ENCODE data around the gene SLC6A6.
"Not testable (repeated sequence)": the region's sequence is repeated elsewhere in the genome, so short reads cannot be mapped to it uniquely, and the experiment has no call there.

SLC6A6 gene

GRCh38 chr3:14434126-14434497 lies 31.7 kb downstream of the SLC6A6 start:
- H3K4me3 ChIP-seq (replicated peaks; ENCODE audit: low read depth, low read length): no peak overlapping the region
- TF ChIP-seq, protein P1, sequence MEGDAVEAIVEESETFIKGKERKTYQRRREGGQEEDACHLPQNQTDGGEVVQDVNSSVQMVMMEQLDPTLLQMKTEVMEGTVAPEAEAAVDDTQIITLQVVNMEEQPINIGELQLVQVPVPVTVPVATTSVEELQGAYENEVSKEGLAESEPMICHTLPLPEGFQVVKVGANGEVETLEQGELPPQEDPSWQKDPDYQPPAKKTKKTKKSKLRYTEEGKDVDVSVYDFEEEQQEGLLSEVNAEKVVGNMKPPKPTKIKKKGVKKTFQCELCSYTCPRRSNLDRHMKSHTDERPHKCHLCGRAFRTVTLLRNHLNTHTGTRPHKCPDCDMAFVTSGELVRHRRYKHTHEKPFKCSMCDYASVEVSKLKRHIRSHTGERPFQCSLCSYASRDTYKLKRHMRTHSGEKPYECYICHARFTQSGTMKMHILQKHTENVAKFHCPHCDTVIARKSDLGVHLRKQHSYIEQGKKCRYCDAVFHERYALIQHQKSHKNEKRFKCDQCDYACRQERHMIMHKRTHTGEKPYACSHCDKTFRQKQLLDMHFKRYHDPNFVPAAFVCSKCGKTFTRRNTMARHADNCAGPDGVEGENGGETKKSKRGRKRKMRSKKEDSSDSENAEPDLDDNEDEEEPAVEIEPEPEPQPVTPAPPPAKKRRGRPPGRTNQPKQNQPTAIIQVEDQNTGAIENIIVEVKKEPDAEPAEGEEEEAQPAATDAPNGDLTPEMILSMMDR (IDR thresholded peaks at IDR 0.05; ENCODE audit: low read depth, low read length, missing control alignments): no peak
- DNase-seq (ENCODE audit: extremely low read depth, low read depth): no peak

GRCh38 chr3:14434498-14435151 lies 32.2 kb downstream of the SLC6A6 start:
- TF ChIP-seq, protein P1 (IDR thresholded peaks at IDR 0.05; ENCODE audit: low read depth, low read length, missing control alignments): no peak
- H3K4me3 ChIP-seq (replicated peaks; ENCODE audit: low read depth, low read length): no peak overlapping the region
- no peak for DNase-seq (ENCODE audit: extremely low read depth, low read depth)

GRCh38 chr3:14435175-14436014 lies 33.0 kb downstream of the SLC6A6 start:
- TF ChIP-seq, protein P1 (IDR thresholded peaks at IDR 0.05; ENCODE audit: low read depth, low read length, missing control alignments): no peak
- DNase-seq (ENCODE audit: extremely low read depth, low read depth): no peak
- H3K4me3 ChIP-seq (replicated peaks; ENCODE audit: low read depth, low read length): no peak overlapping the region

DNA sequence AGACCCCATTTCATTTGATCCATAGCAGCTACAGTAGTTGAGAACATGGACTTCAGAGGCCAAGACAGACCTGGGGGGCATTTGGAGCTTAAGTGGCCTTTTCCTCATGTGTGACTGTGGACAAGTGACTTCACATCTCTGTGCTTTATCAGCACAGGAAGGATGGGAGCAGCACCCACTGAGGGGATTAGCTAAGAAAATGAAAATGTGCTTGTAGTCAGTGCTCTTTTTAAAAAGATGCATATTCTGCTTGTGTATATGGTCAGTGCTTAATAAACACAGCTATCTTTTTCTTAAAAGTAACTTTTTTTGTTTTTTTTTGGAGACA lies 34.5 kb downstream of the SLC6A6 start:
- DNase-seq (ENCODE audit: extremely low read depth, low read depth): no peak
- no peak overlapping the region for H3K4me3 ChIP-seq (replicated peaks; ENCODE audit: low read depth, low read length)
- TF ChIP-seq, protein P1 (IDR thresholded peaks at IDR 0.05; ENCODE audit: low read depth, low read length, missing control alignments): no peak

DNA sequence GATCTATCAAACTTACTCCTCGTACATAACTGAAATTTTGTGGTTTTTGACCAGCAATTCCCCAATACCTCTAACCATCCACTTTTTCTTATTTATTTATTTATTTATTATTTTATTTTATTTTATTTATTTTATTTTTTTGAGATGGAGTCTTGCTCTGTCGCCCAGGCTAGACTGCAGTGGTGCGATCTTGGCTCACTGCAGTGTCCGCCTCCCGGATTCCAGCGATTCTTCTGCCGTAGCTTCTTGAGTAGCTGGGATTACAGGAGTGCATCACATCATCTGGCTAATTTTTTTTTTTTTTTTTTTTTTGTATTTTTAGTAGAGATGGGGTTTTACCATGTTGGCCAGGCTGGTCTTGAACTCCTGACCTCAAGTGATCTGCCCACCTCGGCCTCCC lies 35.3 kb downstream of the SLC6A6 start:
- not testable (repeated sequence) for DNase-seq (ENCODE audit: extremely low read depth, low read depth); H3K4me3 ChIP-seq (replicated peaks; ENCODE audit: low read depth, low read length)

DNA sequence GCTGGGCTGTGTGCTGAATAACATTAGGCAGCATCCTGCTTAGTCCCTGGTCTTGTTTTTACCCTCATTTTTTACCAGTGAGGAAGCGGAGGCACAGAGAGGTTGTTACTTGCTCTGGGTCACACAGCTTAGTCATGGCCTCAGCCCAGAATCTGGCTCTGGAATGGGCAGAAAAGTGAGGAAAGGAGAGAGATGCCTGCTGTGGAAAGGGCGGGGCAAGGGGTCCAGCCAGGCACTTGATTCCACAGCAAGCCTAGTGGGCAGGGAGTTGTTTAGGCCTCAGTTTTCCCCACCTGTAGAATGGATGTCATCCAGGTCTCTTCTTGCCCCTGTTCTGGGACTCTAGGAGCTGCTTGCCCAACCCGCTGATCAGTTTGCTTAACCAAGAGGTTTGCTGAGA lies 35.9 kb downstream of the SLC6A6 start:
- no peak overlapping the region for H3K4me3 ChIP-seq (replicated peaks; ENCODE audit: low read depth, low read length)
- no peak for DNase-seq (ENCODE audit: extremely low read depth, low read depth)
- TF ChIP-seq, protein P1 (IDR thresholded peaks at IDR 0.05; ENCODE audit: low read depth, low read length, missing control alignments): no peak

GRCh38 chr3:14438929-14439328 lies 36.5 kb downstream of the SLC6A6 start:
- TF ChIP-seq, protein P1 (IDR thresholded peaks at IDR 0.05; ENCODE audit: low read depth, low read length, missing control alignments): no peak
- no peak for DNase-seq (ENCODE audit: extremely low read depth, low read depth)
- no peak overlapping the region for H3K4me3 ChIP-seq (replicated peaks; ENCODE audit: low read depth, low read length)
